Measurements from ENCODE around the gene USP4. TPM values are rescaled to one million over a fixed set of nuclear protein-coding genes. Genes with fewer than 3 reads are reported as not detected.

The USP4 gene
- total and polyA plus RNA-seq, 2 of the 13 experiments (the other 11 are each of a cell fraction or from before 2014, with no cell fraction given): 9.2 to 20.8 TPM

DNA sequence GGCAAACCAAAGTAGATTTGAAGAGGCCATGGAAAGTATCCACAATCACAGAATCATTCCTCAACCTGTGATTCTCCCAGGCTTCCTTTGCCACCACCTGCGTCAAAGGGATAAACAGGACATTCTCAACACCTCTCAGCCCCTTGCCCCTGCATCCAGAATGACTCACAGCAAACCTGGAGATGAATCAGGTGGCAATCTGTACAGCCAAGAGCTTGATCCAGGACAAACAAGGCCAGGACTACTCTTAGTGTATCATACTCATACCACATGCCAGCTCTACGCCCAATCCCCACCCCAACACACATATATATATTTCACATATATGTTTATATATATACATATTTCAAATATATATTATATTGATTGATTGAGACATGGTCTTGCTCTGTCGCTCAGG, 39.3 kb downstream of the USP4 start:
- Histone ChIP-seq H3K79me2 (ENCODE audit: insufficient read depth, low read length) (no peaks in the 10 kb centered on the region), H3K4me1 (ENCODE audit: insufficient read depth, low read length) (peaks cover 13% of the 10 kb centered on the region), H2AFZ (ENCODE audit: low read length) (no peak overlapping the region), H3K9me3 (ENCODE audit: low read length) (no peaks in the 10 kb centered on the region), H3K36me3 (replicated peaks in 1 of 2; ENCODE audit: control insufficient read depth in 1 of 2, insufficient read depth in 2 of 2, low read length in 2 of 2) (peaks cover 22 to 58% of the 10 kb centered on the region in 2 experiments; a peak in 4 of 5 replicates), H4K20me1 (ENCODE audit: insufficient read depth, low read length) (no peaks in the 10 kb centered on the region), H3K27ac (ENCODE audit: extremely low read length, insufficient read depth, low read length) (no peak overlapping the region), H3K9ac (ENCODE audit: insufficient read depth, low read depth, low read length) (no peak overlapping the region), H3K27me3 (ENCODE audit: control insufficient read depth in 1 of 2, insufficient read depth in 2 of 2, low read length in 2 of 2) (no peaks in the 10 kb centered on the region), H3K4me2 (ENCODE audit: low read depth, low read length) (no peak overlapping the region), H3K4me3 (replicated peaks in 1 of 3; ENCODE audit: insufficient read depth in 1 of 3, low read depth in 2 of 3, low read length in 3 of 3) (no peak overlapping the region)
- in situ Hi-C loops (cut with HindIII; ENCODE audit: extremely low pct_ligation_motif_present, low pct_unique_long_range_greater_than_20kb): no loop called here
- no peak for ATAC-seq
- FAIRE-seq: no peak
- CTCF ChIA-PET (ENCODE audit: low intra/inter-chr PET ratio, low total read pairs): no interaction called here
- no TSS peak for BruUV-seq (replicated peaks)
- POLR2A ChIA-PET: no interaction called here
- peak; percentile 11 for DNase-seq (ENCODE audit: low spot score)
- 98% methylated on average over 2 of the region's 3 CpGs for WGBS (ENCODE audit: low lambda C conversion rate)
- TF ChIP-seq ZNF660 (CRISPR knock-in tag; IDR thresholded peaks at IDR 0.05; ENCODE audit: borderline replicate concordance, low read depth) (no peak), ZNF550 (CRISPR knock-in tag; IDR thresholded peaks at IDR 0.05; ENCODE audit: borderline replicate concordance) (no peak), HDAC1 (CRISPR knock-in tag; IDR thresholded peaks at IDR 0.05) (no peak), NFE2 (CRISPR knock-in tag; IDR thresholded peaks at IDR 0.05) (no peak), RORA (CRISPR knock-in tag; IDR thresholded peaks at IDR 0.05) (no peak), GATA4 (IDR thresholded peaks at IDR 0.05; ENCODE audit: borderline replicate concordance, low read depth) (no peak), RELA (CRISPR knock-in tag; IDR thresholded peaks at IDR 0.05) (no peak)
- TF ChIP-seq, protein P1, sequence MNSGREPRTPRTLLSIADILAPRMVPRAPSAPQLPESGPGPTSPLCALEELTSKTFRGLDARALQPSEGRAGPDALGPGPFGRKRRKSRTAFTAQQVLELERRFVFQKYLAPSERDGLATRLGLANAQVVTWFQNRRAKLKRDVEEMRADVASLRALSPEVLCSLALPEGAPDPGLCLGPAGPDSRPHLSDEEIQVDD (CRISPR knock-in tag; IDR thresholded peaks at IDR 0.05; ENCODE audit: borderline replicate concordance): no peak
- TF ChIP-seq, protein P2, sequence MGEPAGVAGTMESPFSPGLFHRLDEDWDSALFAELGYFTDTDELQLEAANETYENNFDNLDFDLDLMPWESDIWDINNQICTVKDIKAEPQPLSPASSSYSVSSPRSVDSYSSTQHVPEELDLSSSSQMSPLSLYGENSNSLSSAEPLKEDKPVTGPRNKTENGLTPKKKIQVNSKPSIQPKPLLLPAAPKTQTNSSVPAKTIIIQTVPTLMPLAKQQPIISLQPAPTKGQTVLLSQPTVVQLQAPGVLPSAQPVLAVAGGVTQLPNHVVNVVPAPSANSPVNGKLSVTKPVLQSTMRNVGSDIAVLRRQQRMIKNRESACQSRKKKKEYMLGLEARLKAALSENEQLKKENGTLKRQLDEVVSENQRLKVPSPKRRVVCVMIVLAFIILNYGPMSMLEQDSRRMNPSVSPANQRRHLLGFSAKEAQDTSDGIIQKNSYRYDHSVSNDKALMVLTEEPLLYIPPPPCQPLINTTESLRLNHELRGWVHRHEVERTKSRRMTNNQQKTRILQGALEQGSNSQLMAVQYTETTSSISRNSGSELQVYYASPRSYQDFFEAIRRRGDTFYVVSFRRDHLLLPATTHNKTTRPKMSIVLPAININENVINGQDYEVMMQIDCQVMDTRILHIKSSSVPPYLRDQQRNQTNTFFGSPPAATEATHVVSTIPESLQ (CRISPR knock-in tag; conservative IDR thresholded peaks at IDR 0.05): no peak
- intact Hi-C loops (cut with micrococcal nuclease; ENCODE audit: unreplicated experiment): no loop called here

Measured in HepG2 (cell line).